ENCODE results near the gene ULK3.

ULK3 gene

DNA sequence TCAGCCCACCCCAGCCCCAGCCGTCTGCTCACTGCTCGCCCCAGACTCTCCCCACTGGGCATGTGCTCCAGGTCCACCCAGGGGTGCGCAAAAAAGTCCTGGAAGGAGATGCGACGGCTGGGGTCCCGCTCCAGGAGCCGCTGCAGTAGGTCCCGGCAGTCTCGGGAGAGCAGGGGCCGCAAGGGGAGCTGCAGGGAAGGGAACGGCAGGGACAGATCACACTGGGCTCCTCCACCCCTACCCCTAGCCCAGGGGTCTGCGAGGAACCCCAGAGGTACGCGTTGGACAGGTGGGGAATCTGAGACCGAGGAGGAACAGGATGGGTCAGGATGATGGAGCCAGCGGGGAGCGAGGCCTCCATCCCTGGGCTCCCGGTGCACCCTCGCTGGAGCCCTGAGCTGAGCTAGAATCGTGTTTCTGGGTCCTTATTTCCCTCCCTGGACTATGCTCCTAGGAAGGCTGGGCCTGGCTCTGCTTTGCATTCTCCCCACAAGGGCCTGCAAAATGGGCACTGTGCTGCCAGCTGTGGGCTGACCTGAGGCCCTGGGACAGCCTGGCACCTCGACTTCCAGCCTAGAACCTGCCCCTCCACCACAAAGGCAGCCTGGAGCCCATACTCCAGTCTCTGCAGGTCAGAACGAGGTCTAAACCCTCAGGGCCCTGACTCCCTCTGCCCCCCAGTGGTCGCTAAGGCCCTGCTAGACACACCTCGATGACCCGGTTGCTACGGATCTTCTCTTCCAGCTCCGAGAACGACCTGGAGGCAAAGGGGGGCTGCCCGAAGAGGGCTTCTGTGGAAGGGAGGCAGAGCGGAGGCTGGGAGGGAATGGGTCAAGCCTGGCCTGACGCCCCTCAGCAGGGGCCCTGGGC, 3.2 kb downstream of the ULK3 start:
- DNase-seq (ENCODE audit: low spot score) = no peak

DNA sequence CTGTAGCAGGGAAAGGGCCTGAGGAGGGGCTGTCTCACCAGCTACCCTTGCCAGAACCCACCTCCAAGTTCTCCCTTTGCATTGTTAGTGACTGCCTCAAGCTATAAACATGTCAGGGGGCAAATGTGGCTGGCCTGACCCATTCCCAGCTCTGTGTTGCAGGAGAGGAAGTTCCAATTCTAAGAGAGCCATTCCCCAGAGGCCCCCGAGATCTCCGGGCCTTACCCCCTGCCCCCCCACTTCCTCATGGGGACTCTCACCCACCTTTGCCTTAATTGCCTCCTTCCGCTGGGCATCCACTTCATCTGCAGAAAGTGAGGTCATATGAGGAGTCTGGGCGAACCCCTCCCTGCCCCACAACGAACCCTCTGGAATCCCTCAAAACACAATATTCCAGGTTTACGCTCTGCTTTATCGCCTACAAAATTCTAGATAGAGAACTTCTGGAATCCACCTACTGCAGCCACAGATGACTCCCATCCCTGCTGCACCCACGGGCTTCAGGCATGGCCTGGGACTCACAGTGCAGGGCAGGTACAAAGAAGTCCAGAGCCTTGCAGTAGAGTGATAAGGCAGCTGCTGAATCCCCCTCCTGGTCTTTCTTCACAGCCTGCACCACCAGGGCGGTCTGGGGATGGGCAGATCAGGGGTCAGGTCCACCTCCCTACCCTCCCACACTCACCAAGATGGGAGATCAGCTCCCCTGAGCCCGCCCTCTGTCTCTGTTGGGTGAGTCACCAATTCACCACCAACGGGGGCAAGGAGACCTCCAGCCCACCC, 4.0 kb downstream of the ULK3 start:
- no peak for DNase-seq (ENCODE audit: low spot score)

DNA sequence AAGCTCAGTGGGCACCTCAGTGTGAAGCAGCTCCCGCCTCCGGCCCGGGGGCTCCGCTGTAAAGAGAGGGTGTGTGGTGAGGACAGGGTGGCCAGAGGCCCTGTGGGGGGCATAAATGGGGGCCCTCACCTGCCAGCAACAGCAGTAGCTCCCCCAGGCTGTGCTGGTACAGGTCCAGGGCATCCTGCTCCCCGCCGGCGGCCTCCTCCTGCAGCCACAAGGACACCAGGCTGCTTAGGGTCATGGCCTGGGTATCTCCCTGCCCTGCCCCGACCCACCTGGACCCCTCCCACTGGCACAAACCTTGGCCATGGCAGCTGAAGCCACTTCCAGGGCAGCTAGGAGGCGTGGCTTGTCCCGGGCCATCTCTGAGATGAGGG, 4.8 kb downstream of the ULK3 start:
- no peak for DNase-seq (ENCODE audit: low spot score)

DNA sequence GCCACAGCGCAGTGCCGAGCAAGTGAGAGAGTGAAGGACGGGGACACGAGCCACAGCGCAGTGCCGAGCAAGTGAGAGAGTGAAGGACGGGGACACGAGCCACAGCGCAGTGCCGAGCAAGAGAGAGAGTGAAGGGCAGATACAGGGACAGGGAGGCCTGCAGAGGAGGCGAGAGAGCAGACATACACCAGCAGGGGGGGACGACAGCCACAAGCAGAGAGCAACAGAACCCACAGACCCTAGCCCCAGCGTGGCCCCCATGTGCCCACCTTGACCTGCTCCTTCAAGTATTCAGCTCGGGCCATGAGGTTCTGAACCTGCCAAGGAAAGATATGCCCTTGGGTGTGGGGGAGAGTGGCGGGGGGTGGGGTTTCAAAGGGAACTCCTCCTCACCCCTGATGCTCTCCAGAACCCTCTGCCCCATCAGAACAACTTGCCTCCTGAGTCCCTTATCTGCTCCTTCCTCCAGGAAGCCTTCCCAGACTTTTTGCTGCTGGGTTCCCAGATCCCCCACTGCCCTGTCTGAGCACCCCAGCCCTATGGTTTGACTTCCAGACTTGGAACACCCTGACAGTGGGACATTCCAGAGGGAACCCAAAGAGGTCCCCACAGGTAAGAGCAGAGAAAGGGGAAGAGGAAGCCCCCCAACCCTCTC, 5.3 kb downstream of the ULK3 start:
- DNase-seq (ENCODE audit: low spot score) = no peak

DNA sequence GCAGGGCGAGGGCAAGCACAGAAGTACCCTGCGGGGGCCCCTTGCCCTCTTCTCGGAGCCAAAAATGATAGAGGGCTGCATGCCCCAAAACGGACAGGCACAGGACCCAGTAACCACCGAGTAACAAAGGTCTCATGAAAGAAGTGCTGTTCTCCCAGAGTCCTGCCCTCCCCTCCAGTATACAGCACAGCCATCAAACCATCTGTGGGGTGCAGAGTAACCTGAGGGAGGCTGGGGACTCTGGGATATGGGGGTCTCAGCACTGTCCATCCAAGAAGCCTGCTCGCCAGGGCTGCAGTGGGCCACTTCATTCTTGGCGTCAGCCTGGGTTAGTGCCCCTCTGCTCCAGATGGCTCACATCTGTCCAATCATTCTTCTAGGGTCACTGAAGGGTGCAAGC, 6.1 kb downstream of the ULK3 start:
- DNase-seq (ENCODE audit: low spot score) = no peak

DNA sequence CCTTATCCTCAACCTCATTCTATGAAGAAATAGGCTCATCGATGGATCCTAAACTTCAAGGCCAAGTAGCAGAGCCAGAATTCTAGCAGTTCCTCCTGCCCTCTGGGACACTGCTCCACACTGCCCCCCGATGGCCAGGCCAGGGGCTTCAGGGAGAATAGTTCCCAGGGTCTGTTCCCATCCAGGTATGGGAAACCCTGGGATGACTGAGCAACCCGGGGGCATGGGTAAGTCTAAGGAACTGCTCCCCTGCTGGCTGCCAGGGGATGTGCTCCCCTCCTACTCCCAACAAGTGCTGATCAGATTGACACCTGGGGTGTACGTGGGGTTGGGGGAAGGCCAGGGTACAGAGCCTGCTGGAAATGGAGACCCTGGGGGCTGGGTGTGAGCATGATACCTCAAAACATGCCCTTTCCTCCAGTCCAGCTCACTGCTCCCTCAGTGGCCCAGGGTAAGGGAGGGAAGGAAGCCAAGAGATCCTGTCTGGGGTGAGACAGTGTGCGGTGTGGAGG, 7.6 kb downstream of the ULK3 start:
- peak; percentile 42 for DNase-seq (ENCODE audit: low spot score)

DNA sequence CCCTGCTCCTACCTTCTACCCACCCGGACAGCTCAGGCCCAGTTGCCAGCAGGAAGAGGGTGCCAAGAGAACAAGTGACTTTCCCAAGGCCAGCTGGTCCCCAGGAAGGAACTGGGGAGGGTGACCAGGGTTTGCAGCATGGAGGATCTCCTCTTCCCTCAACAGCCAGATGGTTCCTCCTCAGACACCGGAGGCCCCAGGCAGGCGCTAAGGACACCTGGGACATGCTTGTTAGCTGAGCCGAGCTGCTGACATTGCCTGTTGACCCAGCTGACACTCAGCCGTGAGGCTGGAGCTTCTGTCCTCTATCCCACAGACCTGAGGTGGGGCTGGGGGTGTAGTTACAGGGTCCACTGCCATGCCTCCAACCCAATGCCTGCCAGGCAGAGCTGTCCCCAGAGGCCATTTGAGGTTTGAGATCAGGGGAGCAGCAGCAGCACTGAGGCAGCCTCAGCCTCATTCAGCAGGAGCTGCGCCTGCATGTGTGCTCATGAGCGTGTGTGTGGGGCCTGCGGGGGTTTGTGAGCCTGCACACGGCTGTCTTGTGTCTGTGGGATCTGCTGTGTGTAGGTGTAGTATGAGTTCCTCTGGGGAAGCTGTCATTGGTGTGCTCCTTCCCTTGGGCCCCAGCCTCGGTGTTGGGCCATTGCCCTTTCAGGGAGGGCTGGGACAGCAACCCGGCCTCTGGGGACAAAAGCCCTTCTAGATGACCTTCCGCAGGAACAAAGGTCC, 9.4 kb downstream of the ULK3 start:
- no peak for DNase-seq (ENCODE audit: low spot score)

DNA sequence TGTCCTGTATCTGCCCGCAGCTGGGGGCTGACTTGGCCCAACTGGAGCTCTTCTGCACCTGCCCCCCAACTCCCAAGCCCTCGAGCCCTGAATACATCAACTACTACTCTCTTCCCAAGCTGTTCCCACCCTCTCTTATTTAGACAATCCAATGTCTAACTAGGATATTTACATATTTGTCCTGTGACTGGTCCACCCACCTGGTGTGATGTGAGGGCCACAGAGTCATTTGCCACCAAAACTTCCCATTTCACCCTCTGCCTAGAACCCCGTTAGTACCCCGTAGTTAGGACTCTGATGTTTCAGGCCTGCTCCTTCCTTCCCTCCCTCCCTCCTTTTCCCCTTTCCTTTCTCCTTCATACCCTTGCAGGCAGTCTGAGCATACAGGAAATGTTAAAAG, 10.1 kb downstream of the ULK3 start:
- no peak for DNase-seq (ENCODE audit: low spot score)

DNA sequence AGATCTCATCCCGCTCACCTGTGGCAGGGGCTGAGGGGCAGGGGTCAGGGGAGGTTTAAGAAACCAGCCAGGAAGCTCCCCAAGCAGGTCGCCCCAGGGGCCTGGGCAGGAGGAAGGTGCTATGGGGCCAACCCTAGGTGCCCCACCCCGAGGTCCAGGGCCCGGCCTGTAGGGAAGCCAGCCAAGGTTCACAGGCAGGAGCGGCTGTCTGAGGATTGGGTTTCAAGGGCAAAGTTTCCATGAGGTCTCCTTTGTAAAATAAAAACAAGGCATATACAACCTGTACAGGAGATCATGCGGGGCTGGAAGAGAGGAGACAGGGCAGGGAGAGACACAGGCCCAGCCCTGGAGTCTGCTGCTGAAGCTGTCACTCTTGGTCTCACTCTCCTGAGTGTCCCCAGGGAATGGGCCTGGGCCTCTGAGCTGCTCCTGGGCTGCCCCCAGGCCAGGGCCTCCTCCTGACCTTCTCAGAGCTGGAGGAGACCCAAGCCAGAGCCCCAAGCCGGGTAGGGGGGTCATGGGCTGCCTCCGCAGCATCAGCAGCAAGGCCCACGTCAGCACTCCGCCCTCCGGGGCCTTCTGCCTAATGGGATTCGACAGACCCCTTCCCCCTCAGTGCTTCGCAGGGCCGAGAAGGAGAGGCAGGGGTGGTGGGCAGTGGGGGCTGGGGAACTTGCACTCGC, 11.0 kb downstream of the ULK3 start:
- no peak for DNase-seq (ENCODE audit: low spot score)

DNA sequence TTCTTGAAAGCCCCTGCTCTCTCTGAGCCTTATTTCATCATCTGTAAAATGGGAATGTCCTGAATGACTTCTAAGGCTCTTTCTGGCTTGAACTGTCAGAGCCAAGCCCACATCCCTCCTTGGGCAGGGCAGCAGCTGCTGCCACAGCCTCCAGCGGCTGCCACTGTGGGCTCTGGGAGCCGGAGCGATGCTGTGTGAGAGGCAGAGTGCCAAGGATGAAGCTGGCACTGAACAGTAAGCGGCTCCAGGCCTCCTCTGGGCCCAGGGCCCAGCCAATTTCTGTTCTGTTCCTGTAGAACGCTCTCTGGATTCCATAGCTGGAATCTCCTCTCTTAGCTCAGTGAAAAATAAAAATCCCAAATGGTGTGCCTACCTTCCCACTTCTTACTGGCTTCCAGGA, 12.1 kb downstream of the ULK3 start:
- DNase-seq (ENCODE audit: low spot score) = no peak

DNA sequence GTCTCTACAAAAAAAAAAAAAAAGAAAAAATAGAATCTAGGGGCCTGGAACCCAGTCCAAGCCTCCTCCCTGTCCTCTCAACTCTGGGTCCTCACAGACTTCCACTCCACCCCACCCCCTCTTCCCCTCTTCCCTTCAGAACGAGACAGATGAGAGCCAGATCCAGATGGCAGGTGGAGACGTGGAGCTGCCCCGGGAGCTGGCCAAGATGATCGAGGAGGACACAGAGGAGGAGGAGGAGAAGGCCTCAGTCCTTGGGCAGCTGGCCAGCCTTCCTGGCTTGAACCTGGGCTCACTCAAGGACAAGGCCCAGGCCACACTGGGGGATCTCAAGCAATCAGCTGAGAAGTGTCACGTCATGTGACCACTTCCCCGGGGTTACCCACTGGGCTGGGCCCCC, 13.0 kb downstream of the ULK3 start:
- DNase-seq (ENCODE audit: low spot score) = no peak

DNA sequence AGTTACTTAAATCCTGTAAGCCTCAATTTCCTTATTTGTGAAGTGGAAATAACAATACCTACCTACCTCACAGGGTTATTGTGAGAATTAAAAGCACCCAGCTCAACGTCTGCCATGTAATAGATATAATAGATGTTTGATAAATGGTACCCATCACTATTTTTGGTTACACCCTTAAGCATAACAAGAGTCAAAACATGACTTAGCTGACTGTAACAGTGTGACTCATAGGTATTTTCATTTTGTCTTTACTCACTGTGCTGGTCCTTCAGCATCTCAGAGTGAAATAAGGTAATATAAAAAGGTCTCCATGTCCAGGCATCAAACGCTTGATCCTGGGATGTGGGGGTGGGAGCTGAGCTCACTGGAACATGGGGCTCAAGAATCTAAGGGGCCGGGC, 13.5 kb downstream of the ULK3 start:
- no peak for DNase-seq (ENCODE audit: low spot score)

DNA sequence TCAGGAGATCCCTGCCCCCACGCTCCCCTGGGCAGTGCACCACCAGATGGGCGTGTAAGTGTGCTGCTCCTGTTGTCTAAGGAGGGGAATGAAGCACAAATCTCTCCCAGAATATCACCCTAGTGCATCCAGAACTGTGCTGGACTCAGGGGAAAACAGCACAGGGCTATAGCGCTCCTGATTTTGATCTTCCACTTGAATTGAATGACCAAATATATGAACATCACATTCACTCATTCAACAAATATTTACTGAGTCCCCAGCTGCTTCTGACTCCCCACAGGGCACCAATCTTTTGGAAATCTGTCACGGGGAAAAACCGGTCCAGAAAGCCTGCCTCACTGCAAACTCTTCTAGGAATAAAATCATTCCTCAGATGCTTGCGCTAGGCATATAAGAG, 14.1 kb downstream of the ULK3 start:
- no peak for DNase-seq (ENCODE audit: low spot score)

DNA sequence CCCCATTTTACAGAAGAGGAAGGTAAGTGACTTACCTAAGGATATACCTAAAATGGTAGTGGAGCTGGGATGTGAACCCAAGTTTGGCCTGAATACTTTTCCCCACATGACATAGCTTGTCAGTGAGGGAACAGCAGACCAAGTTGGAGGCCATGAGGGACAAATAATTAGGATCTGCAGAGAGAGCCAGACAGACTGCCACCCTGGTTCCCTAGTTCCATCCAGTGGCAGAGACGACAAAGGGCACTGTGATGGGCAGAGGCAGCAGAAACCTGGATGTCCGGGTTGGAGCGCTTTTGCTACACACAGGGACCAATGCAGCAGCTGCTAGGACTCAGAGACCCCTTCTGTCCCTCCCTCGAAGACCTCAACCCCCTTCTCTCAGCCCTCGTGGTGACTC, 15.3 kb downstream of the ULK3 start:
- DNase-seq (ENCODE audit: low spot score) = no peak

DNA sequence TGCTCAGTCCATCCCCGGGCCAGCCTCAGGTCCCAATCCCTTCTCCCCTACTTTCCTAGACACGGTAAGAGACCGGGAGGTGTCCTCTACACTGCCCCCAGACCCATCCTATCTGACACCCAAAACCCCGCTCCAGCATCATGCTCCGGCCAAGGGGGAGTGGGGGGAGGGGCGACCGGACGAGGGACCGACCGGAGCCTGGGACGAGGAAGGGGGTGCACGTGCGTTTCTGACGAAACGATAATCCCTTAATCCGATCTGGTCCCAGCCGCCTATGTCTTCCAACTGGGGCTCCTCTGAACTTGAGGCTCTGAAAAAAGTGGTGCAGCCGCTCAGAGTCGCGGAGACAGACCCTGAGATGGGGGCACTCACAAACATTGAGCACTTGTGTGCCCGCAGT, 16.0 kb downstream of the ULK3 start:
- no peak for DNase-seq (ENCODE audit: low spot score)

DNA sequence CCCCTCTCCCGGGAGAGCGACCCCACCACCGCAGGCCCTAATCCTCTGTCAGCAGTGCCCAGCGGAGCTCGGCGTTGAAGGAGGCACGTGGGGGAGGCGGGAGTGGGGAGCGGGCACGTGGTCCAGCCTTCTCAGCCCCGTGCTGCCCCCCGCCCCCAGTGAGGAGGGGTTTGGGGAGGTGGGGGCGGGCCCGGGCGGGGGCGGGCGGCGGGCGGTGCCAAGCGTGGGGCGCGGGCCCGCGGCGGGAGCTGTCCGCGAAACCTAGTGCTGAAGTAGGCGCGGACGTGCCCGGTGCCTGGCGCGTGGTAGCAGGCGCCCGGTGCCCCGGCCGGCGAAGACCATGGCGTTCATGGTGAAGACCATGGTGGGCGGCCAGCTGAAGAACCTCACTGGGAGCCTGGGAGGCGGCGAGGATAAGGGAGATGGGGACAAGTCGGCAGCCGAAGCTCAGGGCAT, 16.6 kb downstream of the ULK3 start, which contains the start of gene CPLX3:
TSS of gene CPLX3 (plus strand) at position 264 of the 456 bp plus-strand sequence. CDS start at position 341, 77 bp downstream.
- DNase-seq (ENCODE audit: low spot score) = no peak

DNA sequence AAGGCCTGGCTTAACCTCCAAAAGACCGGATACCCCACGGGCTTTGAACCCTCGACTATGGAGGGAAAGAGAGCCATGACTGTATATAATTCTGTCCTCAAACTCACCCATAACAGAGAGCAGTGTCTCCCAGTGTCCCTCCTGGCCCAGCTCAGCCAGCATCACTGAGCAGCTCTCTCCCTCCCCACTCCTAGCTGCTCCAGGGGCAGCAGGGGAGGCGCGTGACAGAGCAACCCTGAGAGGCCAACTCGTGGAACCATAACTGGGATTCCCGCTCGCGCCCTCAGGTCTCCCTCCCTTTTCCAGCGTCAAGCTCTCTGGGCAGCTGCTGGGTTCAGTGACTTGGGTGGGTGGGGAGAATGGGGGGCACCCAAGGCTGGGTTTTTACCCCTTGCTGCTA, 17.1 kb downstream of the ULK3 start:
- DNase-seq (ENCODE audit: low spot score) = no peak

DNA sequence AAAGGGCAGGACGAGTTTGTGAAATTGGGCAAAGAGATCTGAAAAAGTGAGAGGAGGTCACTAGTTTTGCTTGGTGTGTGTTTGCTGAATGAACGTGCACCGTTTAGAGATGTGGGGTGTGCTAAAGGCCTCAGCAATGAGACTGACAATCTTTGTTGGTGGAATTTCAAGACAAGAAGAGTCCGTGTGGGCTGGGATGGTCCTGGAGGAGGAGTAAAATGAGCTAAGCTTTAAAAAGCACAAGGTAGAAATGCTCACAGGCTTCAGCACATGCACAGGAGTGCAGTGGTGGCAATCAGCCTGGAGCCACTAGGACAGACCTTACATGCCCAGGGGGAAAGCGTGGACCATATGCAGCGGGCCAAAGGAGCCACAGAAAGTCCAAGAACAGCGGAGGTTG, 18.0 kb downstream of the ULK3 start:
- no peak for DNase-seq (ENCODE audit: low spot score)

DNA sequence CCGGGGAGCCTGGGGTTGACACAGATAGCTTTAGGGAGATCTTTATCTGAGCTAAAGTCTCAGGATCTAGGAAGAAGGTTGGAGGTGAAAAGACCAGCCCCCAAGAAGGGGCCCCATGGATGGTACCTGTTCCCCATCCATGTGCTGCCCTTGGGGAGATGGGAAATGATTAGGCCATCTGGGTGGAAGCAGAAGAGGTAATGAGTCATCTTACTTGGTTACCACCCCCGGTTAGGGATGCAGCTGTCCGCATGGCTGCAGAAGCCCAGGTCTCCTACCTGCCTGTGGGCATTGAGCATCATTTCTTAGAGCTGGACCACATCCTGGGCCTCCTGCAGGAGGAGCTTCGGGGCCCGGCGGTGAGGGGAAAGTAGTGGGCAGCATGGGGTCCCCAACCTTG, 19.6 kb downstream of the ULK3 start:
- no peak for DNase-seq (ENCODE audit: low spot score)

DNA sequence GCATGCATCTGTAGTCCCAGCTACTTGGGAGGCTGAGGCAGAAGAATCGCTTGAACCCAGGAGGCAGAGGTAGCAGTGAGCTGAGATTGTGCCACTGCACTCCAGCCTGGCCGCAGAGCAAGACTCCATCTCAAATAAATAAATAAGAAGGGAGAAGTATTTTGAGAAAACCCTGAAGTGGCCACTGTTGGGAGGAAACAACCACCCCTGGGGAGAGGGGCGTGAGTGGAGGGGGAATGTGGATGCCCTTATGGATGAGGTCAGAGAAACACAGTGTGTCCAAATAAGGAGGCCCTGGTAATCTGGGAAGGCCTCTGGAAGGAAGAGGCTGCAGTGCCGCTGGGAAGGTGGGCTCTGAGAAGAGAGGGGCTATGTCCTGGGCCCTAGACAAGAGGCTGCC, 20.7 kb downstream of the ULK3 start:
- DNase-seq (ENCODE audit: low spot score) = no peak

DNA sequence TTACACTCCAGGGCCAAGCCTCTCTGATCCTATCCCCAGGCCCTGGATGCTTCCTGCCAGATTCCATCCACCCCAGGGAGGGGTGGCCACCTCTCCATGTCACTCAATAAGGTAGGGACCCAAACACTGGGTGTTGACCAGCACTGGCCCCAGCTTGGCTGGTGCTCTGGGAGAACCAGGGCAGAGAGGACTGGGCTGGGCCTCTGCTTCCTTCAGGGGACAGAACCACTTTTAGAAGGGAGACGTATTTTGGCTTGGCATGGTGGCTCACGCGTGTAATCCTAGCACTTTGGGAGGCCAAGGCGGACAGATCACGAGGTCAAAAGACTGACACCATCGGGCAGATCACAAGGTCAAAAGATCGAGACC, 21.2 kb downstream of the ULK3 start:
- no peak for DNase-seq (ENCODE audit: low spot score)
